ENCODE measurements around the gene C12orf60.
A peak's percentile ranks its signal among the peaks of the same experiment; 100 is the strongest.
"Not testable (repeated sequence)": the region's sequence is repeated elsewhere in the genome, so short reads cannot be mapped to it uniquely, and the experiment has no call there.

The C12orf60 gene

GRCh38 chr12:14803011-14803829 lies at the start of gene C12orf60, which contains the start of gene WBP11:
C12orf60 (plus strand) TSS chr12:14803670; CDS start chr12:14822936, 19,266 bp downstream.
WBP11 (minus strand) TSS chr12:14803478; CDS start chr12:14801383, 2,095 bp downstream.
- DNase-seq, result peak; percentile 89

GRCh38 chr12:14756334-14757143 lies 46.9 kb upstream of the C12orf60 start:
- DNase-seq, result no peak

GRCh38 chr12:14759711-14760280 lies 43.7 kb upstream of the C12orf60 start:
- not testable (repeated sequence) for DNase-seq

- no peak for DNase-seq
Measured at GRCh38 chr12:14765398-14765797, 38.1 kb upstream of the C12orf60 start.

- not testable (repeated sequence) for DNase-seq
Measured at GRCh38 chr12:14766020-14766419, 37.5 kb upstream of the C12orf60 start.

GRCh38 chr12:14766649-14767215 lies 36.7 kb upstream of the C12orf60 start:
- no peak for DNase-seq

GRCh38 chr12:14767617-14768016 lies 35.9 kb upstream of the C12orf60 start:
- no peak for DNase-seq

GRCh38 chr12:14768823-14769405 lies 34.6 kb upstream of the C12orf60 start:
- peak; percentile 12 for DNase-seq

GRCh38 chr12:14769466-14769968 lies 34.0 kb upstream of the C12orf60 start:
- DNase-seq, result peak; percentile 41

GRCh38 chr12:14769969-14770495 lies 33.4 kb upstream of the C12orf60 start:
- DNase-seq, result peak; percentile 84

- peak; percentile 94 for DNase-seq
Measured at GRCh38 chr12:14770496-14771461, 32.7 kb upstream of the C12orf60 start.

- DNase-seq, result peak; percentile 77
Measured at GRCh38 chr12:14771651-14772137, 31.8 kb upstream of the C12orf60 start.

GRCh38 chr12:14772946-14773345 lies 30.5 kb upstream of the C12orf60 start:
- DNase-seq, result no peak

- DNase-seq, result no peak
Measured at GRCh38 chr12:14773685-14774073, 29.8 kb upstream of the C12orf60 start.

- DNase-seq, result peak; percentile 90
Measured at GRCh38 chr12:14774074-14774905, 29.2 kb upstream of the C12orf60 start.

GRCh38 chr12:14774906-14775635 lies 28.4 kb upstream of the C12orf60 start:
- DNase-seq, result peak; percentile 44

- no peak for DNase-seq
Measured at GRCh38 chr12:14775636-14775980, 27.9 kb upstream of the C12orf60 start.

GRCh38 chr12:14776236-14776961 lies 27.1 kb upstream of the C12orf60 start:
- DNase-seq, result no peak

All from CD4-positive, alpha-beta T cell treated with Interleukin-6 for 4 hours (primary cell).